BJ (cell line): ENCODE measurements around the gene EIF3L. TPM values are rescaled to one million over a fixed set of nuclear protein-coding genes. Genes with fewer than 3 reads are reported as not detected.
A peak's percentile ranks its signal among the peaks of the same experiment; 100 is the strongest.

Source experiments
- CTCF ChIA-PET: fragments of 350-600 bp; formaldehyde crosslinking; extraction: SDS; loops from one replicate; lab custom pipeline; 2021; ENCODE audit warnings: antibody characterized with exemption, inconsistent platforms; lab: Yijun Ruan, JAX
- POLR2A ChIA-PET: fragments of 300-600 bp; sonication (Branson Sonifier 250); formaldehyde crosslinking; extraction: SDS; loops from one replicate; lab custom pipeline; 2021; ENCODE audit warnings: antibody characterized with exemption; lab: Charles Lee
- DNase-seq: peaks from one replicate; pipeline ENCODE4 v3.0.0-alpha.2; 2011; ENCODE audit warnings: low read depth
- H3K27me3 ChIP-seq: 2 replicates; pipeline ENCODE4 v1.6.0; 2011; ENCODE audit warnings: low read length; ENCODE audit not compliant: control insufficient read depth, insufficient read depth
- H3K36me3 ChIP-seq: 2 replicates; pipeline ENCODE4 v1.5.1; 2011; ENCODE audit warnings: low read length; ENCODE audit not compliant: control insufficient read depth, insufficient read depth
- H3K4me3 ChIP-seq: 2 replicates; pipeline ENCODE4 v1.5.1; 2011; ENCODE audit warnings: low read depth, mild to moderate bottlenecking, control low read depth, low read length
- polyA plus RNA-seq: library from polyadenylated mRNA; depleted of rRNA; stranded (reverse); fragments of >200 nt; gene quantifications from 2 replicates; pipeline ENCODE4 v1.2.3, GENCODE V29; 2011
- TF ChIP-seq, protein P1 (sequence below): IDR thresholded peaks from 2 replicates; pipeline ENCODE4 v1.5.1; 2011; ENCODE audit warnings: low read depth, mild to moderate bottlenecking, control low read depth, inconsistent platforms, low read length, moderate library complexity; ENCODE audit not compliant: insufficient read depth

EIF3L gene
- polyA plus RNA-seq, 1 experiment, result 705 TPM

DNA sequence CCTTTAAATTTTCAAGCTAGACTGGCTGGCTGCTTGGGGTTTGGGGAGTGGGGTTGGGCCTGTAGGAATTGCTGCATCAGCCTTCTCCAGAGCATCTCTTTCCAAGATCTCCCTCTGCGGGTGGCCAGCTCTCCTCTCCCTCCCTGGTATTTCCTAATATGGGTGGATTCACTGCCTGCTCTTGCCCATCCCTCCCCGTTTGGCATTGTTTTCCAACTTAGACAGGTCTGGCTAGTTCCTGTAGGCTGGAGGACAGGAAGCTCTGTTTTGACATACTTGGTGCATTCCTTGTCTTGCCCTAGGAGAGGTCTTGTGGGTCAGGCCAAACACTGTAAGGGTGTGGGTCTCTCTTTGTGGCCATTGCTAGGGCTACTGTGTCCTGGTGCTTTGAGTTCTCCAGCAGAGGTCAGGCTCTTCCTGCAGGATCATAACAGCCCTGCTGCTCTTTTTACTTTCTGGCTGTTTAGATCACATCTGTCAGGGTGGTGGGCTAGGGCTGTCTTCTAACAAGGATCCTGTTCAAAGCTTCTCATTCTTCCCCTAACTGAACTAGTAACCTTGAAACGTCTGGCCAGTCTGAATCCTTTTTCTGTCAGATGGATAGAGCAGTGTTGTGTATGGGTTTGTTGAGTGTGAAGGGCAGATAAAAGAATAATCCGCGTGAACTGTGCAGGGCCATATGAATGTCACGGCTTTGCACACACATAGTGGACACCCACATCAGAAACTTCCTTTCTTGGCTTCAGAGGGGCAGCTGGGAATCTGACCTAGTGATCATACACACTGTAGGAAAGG lies 38.6 kb downstream of the EIF3L start:
- TF ChIP-seq, protein P1, sequence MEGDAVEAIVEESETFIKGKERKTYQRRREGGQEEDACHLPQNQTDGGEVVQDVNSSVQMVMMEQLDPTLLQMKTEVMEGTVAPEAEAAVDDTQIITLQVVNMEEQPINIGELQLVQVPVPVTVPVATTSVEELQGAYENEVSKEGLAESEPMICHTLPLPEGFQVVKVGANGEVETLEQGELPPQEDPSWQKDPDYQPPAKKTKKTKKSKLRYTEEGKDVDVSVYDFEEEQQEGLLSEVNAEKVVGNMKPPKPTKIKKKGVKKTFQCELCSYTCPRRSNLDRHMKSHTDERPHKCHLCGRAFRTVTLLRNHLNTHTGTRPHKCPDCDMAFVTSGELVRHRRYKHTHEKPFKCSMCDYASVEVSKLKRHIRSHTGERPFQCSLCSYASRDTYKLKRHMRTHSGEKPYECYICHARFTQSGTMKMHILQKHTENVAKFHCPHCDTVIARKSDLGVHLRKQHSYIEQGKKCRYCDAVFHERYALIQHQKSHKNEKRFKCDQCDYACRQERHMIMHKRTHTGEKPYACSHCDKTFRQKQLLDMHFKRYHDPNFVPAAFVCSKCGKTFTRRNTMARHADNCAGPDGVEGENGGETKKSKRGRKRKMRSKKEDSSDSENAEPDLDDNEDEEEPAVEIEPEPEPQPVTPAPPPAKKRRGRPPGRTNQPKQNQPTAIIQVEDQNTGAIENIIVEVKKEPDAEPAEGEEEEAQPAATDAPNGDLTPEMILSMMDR, result peak; percentile 83
- Histone ChIP-seq H3K36me3 (peaks cover 6% of the 10 kb centered on the region), H3K27me3 (no peaks in the 10 kb centered on the region), H3K4me3 (no peak overlapping the region)
- POLR2A ChIA-PET, result no interaction called here
- CTCF ChIA-PET, result interaction anchor here (0.6 to 7.9 kb wide), 29 partner anchors 9 to 203 kb away, joined by 3 to 62 read pairs (median 4); partner anchors contain the start of genes C22orf23, GCAT, MICALL1 and POLR2F
- no peak for DNase-seq

DNA sequence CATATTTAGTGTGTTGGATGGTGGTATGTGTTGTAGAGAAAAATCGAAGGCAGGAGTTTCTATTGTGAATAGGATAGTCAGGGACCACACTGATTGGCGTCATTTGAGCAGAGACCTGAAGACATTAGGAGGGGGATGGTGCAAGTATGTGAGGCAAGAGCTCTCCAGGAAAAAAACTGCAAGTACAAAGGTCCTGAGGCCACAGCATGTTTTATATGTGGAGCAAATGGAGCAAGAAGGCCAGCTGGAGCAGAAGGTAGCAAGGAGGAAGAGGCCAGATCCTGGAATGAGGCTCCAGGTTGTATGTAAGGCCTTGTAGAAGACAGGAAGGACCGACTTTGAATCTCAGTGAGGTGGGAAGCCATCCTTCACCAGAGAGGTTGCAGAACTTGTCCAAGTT lies 42.7 kb downstream of the EIF3L start:
- CTCF ChIA-PET, result interaction anchor here (1.7 to 2.7 kb wide), 3 partner anchors 14 to 74 kb away, joined by 7 to 8 read pairs (median 8); partner anchors contain the start of gene MICALL1
- Histone ChIP-seq H3K36me3 (peaks cover 4% of the 10 kb centered on the region), H3K4me3 (no peak overlapping the region), H3K27me3 (no peaks in the 10 kb centered on the region)
- POLR2A ChIA-PET, result no interaction called here
- TF ChIP-seq, protein P1, result no peak
- no peak for DNase-seq

DNA sequence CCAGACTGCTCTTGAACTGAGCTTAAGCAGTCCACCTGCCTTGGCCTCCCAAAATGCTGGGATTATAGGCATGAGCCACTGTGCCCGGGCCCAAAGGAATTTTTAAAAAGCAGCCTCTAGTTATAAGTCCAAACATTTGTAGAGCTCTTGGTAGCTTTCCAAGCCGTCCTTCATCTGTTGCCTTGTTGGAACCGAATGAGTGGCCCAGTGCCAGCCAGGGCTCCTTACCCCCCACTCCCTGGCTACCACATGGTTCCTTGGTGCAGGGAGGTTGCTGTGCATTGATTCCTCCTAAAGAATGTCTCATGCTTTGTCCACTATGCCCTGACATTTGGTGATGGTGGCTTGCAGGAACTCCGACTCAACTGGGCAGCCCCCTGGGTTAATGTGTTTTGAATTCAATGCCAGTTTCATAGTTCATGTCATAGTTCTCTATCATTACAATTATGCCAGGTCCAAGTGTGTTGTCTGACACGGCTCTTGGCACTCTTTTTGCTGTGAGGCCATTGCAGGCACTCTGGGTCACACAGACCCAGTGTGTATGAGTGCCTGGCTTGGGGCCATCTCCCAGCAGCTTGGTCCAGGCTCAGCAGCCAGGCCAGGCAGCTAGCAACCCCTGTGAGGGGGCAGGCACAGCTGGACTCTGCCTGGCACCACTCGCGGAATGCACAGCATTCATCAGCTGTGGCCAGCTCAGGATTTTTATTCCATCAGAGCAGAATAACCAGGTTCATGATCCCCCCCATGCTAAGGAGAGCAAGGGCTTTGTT lies 43.5 kb downstream of the EIF3L start:
- CTCF ChIA-PET, result interaction anchor here (0.7 to 2.7 kb wide), 5 partner anchors 13 to 75 kb away, joined by 3 to 8 read pairs (median 7); partner anchors contain the start of gene MICALL1
- no peak for DNase-seq
- Histone ChIP-seq H3K27me3 (no peaks in the 10 kb centered on the region), H3K36me3 (peaks cover 4% of the 10 kb centered on the region), H3K4me3 (no peak overlapping the region)
- POLR2A ChIA-PET, result no interaction called here
- TF ChIP-seq, protein P1, result no peak

DNA sequence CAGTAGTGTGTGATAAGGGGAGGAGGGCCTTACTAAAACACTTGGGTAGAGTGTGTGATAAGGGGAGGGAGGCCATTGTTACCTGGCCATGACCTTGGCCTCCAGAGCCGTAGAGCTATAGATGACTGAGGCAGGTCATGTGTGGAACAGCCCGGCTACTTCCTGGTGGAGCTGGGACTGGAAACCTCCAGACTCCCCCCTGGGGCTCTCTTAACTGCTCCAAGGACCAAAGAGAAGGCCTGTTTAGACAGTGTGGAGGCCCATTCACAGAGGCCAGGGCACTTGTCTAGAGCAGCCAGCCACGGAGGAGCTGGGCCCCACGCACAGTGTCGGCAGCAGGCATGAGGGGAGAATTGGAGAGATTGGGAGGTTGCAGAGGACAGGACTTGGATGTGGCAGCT lies 44.4 kb downstream of the EIF3L start:
- TF ChIP-seq, protein P1, result no peak
- Histone ChIP-seq H3K4me3 (no peak overlapping the region), H3K36me3 (peaks cover 4% of the 10 kb centered on the region), H3K27me3 (no peaks in the 10 kb centered on the region)
- POLR2A ChIA-PET, result no interaction called here
- DNase-seq, result no peak
- CTCF ChIA-PET, result interaction anchor here (1.0 to 2.3 kb wide), 3 partner anchors 12 to 76 kb away, joined by 3 to 8 read pairs (median 8); partner anchors contain the start of gene MICALL1
